Tibial artery (tissue), 4 donors: ENCODE results near the gene SLC10A4.

Experiments used
- DNase-seq, 2 donors: peaks; one replicate each; pipeline ENCODE4 v3.0.0-alpha.2; 2019
- H3K27ac ChIP-seq, 2 donors: fragments of 200-600 bp; sonication (generic) in 1 of 2; 1 replicate in 1 of 2; 2 replicates in 1 of 2; pipeline ENCODE4 v1.5.1; 2018 to 2019; ENCODE audit warnings: mild to moderate bottlenecking in 1 of 2
- H3K27me3 ChIP-seq, 2 donors: fragments of 200-600 bp; sonication (generic) in 1 of 2; one replicate each; pipeline versions ENCODE4 v1.5.1 to v1.6.0; 2016 to 2019
- H3K36me3 ChIP-seq, 3 donors: fragments of 200-600 bp; sonication (generic) in 2 of 3; one replicate each; pipeline ENCODE4 v1.5.1; 2016 to 2019; ENCODE audit warnings: mild to moderate bottlenecking in 2 of 3
- H3K4me1 ChIP-seq, 4 donors: fragments of 200-600 bp; sonication (generic) in 2 of 4; 1 replicate in 3 of 4; 2 replicates in 1 of 4; pipeline ENCODE4 v1.5.1; 2016 to 2019
- H3K4me3 ChIP-seq, 2 donors: fragments of 200-600 bp; sonication (generic) in 1 of 2; 1 replicate in 1 of 2; 2 replicates in 1 of 2; pipeline ENCODE4 v1.5.1; 2018 to 2019; ENCODE audit warnings: mild to moderate bottlenecking in 2 of 2
- H3K9me3 ChIP-seq, 3 donors: fragments of 200-600 bp; sonication (generic) in 1 of 3; one replicate each; pipeline ENCODE4 v1.5.1; 2016 to 2019
- intact Hi-C: fragments of 100-400 bp; cut with DNase I; formaldehyde crosslinking; loops from one replicate; pipeline ENCODE4 v1.15.0; 2023; ENCODE audit warnings: low total_unique reads
- TF ChIP-seq, protein P1 (sequence below), 2 experiments: fragments of 200-600 bp in 1 of 2; fragments of 450-650 bp in 1 of 2; IDR thresholded peaks; one replicate each; pipeline ENCODE4 v1.5.1; 2017 to 2019; ENCODE audit warnings: antibody characterized with exemption in 2 of 2, mild to moderate bottlenecking in 1 of 2, moderate library complexity in 1 of 2

Gene SLC10A4

DNA sequence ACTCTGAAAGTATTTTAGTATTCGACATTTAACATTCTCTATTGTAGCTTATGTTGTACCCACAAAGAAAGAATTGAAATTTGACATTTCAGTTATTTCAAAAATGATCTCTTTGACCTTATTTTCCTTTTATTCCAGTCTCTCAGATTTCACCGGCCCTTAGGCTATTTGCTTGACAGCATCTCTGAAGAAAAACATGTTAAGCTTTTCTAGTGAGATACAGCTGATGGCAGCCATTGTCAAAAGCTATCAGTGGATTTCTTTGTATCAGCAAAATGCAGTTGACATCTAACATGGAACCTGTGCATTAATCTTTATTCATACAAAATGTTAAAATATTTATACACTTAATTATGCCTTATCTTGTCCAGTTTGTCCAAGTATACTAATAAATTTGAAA lies 23.6 kb downstream of the SLC10A4 start:
- intact Hi-C loops, result no loop called here
- Histone ChIP-seq H3K27me3 (no peaks in the 10 kb centered on the region), H3K4me3 (no peak overlapping the region), H3K27ac (no peak overlapping the region), H3K36me3 (peaks cover 63 to 91% (median 70%) of the 10 kb centered on the region in 3 donors), H3K9me3 (no peaks in the 10 kb centered on the region), H3K4me1 (no peaks in the 10 kb centered on the region)
- no peak for DNase-seq
- TF ChIP-seq, protein P1, sequence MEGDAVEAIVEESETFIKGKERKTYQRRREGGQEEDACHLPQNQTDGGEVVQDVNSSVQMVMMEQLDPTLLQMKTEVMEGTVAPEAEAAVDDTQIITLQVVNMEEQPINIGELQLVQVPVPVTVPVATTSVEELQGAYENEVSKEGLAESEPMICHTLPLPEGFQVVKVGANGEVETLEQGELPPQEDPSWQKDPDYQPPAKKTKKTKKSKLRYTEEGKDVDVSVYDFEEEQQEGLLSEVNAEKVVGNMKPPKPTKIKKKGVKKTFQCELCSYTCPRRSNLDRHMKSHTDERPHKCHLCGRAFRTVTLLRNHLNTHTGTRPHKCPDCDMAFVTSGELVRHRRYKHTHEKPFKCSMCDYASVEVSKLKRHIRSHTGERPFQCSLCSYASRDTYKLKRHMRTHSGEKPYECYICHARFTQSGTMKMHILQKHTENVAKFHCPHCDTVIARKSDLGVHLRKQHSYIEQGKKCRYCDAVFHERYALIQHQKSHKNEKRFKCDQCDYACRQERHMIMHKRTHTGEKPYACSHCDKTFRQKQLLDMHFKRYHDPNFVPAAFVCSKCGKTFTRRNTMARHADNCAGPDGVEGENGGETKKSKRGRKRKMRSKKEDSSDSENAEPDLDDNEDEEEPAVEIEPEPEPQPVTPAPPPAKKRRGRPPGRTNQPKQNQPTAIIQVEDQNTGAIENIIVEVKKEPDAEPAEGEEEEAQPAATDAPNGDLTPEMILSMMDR (IDR thresholded peaks at IDR 0.05), result no peak

DNA sequence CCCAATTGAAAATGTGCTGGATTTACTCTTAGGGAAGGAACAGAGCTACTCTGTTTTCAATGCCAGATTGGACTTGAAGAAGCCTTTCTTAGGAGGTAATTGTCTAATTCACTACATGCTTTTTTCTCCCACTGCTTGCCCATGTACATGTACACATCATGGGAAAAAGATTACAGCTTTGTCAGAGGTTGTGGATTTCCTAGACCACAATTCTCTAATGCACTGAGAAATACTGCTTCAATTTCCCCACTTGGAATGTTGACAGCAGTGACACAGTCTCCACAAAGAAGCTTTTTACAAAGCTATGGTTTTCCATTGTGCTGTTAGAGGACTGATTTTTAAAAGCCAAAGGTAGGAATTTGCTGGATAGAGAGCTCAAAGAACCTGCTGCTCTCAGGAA lies 26.4 kb downstream of the SLC10A4 start:
- TF ChIP-seq, protein P1 (IDR thresholded peaks at IDR 0.05), result no peak
- DNase-seq, result no peak
- peaks cover 84 to 94% (median 84%) of the 10 kb centered on the region in 3 donors for H3K36me3 ChIP-seq
- H3K27me3 ChIP-seq, result no peaks in the 10 kb centered on the region
- intact Hi-C loops, result no loop called here
- H3K4me3 ChIP-seq, result no peak overlapping the region
- H3K4me1 ChIP-seq, result no peaks in the 10 kb centered on the region
- no peak overlapping the region for H3K27ac ChIP-seq
- no peaks in the 10 kb centered on the region for H3K9me3 ChIP-seq

DNA sequence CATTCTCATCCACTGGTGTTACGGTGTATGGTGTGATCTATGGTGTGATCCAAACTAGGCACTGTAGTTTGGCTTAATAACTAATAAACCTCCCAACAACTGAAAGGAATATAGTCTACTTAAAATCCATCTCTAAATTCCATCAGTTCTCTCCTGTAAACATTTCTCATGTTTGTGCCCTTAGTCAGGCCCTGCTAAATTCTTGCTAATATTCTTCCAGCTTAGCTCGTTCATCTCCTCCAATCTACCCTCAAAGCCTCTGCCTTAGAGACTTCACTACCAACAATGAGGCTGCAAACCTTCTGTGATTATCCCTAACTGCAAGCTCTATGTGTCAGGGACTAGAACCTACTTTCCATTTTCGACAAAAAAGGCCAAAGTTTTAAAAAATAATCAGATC lies 35.0 kb downstream of the SLC10A4 start:
- Histone ChIP-seq H3K27ac (no peak overlapping the region), H3K36me3 (peaks cover 65 to 93% (median 83%) of the 10 kb centered on the region in 3 donors), H3K4me3 (no peak overlapping the region), H3K9me3 (no peaks in the 10 kb centered on the region), H3K4me1 (no peaks in the 10 kb centered on the region), H3K27me3 (no peaks in the 10 kb centered on the region)
- TF ChIP-seq, protein P1 (IDR thresholded peaks at IDR 0.05), result no peak
- intact Hi-C loops, result loop anchor here (10.0 kb wide), 1 partner anchor 47 kb away; no protein-coding TSS in a partner anchor
- no peak for DNase-seq

DNA sequence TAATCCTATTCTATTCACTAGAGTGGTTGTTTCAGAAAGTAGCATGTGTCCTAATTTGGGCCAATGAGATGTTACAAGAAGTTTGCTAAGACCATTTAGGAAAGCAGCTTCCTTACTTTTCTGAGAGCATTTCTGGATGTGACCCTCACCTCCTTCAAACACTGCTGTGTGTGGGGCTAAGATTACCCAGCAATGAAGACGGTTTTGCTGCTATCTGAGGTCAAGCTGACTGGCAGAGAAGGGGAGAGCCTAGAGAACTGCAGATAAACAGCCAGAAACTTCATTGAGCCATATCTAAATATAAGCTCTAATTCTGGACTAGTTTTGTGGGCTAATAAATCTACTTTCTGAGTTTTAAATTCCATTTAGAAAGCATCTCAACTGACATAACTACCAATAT lies 43.3 kb downstream of the SLC10A4 start:
- intact Hi-C loops, result no loop called here
- Histone ChIP-seq H3K4me3 (no peak overlapping the region), H3K36me3 (peaks cover 85 to 94% (median 88%) of the 10 kb centered on the region in 3 donors), H3K4me1 (no peaks in the 10 kb centered on the region), H3K9me3 (no peaks in the 10 kb centered on the region), H3K27ac (no peak overlapping the region), H3K27me3 (no peaks in the 10 kb centered on the region)
- no peak for DNase-seq
- TF ChIP-seq, protein P1 (IDR thresholded peaks at IDR 0.05), result no peak

DNA sequence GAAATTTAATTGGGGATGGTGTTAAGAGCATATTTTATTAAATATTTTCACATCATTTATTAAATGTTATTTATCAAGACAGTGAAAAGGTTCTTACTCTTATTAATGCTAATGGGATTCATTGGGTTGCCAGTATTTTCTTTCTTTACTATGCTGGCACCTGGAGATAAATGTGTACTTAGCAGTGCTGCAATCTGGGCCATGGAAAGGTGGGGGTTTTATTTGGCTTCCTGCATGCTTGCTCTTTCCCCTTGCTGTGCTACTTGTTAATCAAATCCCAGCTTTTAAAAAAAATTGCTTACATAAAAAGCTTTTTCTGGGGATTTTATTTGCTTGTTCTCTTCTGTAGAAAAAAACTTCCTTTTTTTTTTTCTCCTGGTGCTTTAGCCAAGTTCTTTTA lies 55.2 kb downstream of the SLC10A4 start:
- TF ChIP-seq, protein P1 (IDR thresholded peaks at IDR 0.05), result no peak
- Histone ChIP-seq H3K27ac (no peak overlapping the region), H3K9me3 (no peaks in the 10 kb centered on the region), H3K4me3 (no peak overlapping the region), H3K36me3 (peaks cover 54 to 81% (median 71%) of the 10 kb centered on the region in 3 donors), H3K4me1 (peaks cover 0 to 11% (median 0%) of the 10 kb centered on the region in 4 donors), H3K27me3 (no peaks in the 10 kb centered on the region)
- intact Hi-C loops, result no loop called here
- no peak for DNase-seq
